CD4-positive, alpha-beta T cell treated with Interleukin-4 for 1 hour (primary cell): ENCODE data around the gene SEZ6L2.
"Not testable (repeated sequence)": the region's sequence is repeated elsewhere in the genome, so short reads cannot be mapped to it uniquely, and the experiment has no call there.

ENCODE experiments used
- DNase-seq, 2 donors: peaks; one replicate each; pipeline ENCODE4 v3.0.0-alpha.2; 2020 to 2022

Gene SEZ6L2

DNA sequence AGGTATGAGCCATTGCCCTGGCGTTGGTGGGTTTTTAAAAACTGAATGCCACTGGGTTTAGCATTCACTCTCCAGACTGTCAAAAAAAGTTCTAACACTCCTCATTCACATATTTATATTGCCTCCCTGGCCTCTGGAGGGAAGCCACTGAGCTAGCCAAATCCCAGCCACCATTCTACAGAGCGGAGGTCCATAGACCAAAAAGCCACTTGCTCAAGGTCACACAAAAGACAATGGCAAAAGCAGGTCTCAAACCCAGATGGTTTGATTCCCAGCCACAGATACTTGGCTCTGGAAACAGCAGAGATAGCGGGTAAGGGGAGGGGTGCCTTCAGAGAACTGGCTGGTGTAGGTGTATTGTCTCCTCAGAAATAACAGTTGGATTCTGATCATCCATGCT, 18.3 kb downstream of the SEZ6L2 start:
- no peak for DNase-seq

DNA sequence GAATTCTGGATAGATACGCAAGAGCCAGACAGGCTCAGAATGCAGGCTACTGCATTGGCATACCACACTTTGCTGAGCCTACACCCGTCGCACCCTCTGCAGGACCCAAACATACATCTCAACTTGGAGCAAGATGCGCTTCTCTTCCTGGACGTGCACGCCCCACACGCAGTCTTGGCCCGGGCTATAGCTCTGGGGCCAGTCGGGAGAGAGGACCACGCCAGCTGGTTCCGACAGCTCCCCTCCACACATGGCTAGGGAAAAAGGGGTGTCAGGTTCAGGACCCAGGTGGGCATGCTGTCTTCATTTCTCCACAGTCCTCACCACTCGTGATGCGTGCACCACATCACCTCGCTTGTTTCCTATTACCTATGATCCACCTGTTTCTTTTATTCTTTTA, 21.2 kb downstream of the SEZ6L2 start:
- no peak for DNase-seq

DNA sequence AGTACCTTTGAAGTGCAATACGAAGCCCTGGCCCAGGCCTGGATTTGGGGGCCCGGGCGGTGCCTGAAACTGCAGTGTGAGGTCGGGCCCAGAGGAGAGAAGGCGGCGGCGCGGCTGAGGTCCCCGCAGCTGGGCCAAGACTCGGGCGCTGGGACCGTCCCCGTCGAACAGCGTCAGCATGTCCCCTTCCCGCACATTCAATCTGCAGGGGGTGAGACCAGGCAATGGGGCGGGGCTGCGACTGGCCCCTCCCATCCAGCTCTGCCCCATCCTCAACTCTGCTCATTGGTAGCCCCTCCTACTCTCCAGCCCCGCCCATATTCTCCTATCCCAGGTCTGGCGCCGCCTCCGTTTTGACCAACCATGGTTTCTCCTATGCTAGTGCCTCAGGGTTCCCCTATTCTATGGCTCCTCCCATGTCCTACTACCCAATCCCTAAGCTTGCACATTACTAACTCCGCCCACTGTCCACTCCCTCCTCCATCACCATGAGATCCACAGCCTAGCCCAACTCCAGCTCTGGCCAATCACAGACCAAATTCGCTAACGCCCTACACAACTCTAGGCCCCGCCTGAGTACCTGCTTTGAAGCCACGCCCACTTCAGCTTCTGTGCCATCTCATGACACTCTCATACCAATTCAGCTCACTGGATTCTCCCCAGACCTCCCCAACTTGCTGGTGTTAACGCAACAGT, 21.9 kb downstream of the SEZ6L2 start:
- DNase-seq = peak; percentile 64 to 74

DNA sequence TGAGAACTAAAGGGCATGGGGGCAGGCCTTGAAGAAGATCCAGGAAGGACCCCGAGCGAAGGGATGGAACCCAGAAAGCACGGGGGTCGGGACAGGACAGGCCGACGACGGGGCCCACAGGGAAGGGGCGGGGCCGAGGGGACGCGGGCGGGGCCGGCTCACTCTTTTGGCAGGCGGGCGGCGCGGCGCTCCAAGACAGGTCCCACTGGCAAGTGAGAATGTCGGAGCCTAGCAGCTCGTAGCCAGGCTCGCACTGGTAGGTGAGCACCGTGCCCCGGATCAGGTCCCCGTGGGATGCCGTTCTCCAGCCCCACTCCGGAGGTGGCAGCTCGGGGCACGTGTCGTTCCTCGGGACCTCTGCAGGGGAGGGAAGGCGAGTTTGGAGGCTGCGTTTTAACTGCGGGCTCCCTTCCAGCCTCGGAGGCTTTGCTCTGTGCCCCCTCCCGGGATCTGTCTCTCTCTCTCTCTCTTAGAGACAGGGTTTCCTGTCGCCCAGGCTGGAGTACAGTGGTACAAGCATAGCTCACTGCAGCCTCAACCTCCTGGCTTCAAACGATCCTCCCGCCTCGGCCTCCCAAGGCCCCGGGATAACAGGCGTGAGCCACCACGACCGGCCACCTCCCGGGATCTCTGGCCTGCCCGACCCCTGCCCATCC, 22.6 kb downstream of the SEZ6L2 start:
- DNase-seq = peak in 1 of 2 donors; percentile 17

DNA sequence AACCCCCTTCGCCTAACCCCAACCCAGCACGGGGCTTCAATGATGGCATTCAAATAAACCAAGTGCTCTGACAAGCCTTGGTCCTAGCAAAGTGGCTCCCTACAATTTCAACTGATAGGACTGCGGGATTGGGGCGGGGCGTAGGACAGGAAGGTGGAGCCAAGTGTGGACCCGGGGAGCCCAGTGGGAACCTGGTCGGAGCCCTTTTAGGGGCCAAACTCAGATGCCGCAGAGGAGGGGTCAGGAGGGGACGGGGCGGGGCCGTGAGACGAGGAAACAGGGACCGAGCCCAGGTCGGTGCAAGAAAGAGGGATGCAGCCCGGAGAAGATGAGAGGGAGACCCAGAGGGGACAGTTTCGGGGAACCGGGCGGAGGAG, 23.1 kb downstream of the SEZ6L2 start:
- peak in 1 of 2 donors; percentile 5 for DNase-seq

DNA sequence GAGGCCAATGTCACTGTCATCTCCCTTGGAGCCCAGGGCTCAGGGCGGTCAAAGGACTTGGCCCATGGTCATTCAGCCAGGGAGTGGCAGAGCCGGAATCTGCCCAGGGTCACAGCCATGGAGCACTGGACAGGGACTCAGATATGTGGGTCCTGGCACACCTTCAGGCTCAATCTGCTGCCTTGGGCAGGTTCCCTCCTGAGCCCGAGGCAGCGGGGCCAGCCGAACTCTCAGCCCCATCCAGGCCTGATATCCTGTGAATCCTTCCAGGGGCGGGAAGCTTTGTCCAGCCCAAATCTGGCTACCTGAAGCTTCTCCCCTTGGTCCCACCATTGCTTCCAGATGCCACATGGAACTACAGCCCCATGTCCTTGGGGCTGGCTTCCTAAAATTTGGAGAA, 24.1 kb downstream of the SEZ6L2 start:
- no peak for DNase-seq

DNA sequence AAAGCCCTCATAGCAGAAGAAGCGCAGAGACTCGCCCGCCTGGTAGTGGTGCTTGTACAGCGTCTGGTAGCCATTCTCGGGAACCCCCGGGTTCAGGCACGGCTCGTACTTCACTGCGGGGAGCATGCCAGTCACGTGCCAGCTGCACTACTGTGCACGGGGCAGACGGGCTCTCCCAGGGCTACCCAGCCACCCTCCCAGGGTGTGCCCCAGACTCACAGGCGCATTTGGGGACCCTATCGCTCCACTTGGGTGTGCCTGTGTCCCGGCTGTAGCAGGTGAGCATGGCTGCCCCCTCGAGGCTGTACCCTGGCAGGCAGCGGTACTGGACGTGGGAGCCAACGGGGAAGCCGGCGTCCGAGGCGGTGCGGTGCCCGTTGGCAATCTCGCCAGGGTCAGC, 26.0 kb downstream of the SEZ6L2 start:
- DNase-seq = no peak

DNA sequence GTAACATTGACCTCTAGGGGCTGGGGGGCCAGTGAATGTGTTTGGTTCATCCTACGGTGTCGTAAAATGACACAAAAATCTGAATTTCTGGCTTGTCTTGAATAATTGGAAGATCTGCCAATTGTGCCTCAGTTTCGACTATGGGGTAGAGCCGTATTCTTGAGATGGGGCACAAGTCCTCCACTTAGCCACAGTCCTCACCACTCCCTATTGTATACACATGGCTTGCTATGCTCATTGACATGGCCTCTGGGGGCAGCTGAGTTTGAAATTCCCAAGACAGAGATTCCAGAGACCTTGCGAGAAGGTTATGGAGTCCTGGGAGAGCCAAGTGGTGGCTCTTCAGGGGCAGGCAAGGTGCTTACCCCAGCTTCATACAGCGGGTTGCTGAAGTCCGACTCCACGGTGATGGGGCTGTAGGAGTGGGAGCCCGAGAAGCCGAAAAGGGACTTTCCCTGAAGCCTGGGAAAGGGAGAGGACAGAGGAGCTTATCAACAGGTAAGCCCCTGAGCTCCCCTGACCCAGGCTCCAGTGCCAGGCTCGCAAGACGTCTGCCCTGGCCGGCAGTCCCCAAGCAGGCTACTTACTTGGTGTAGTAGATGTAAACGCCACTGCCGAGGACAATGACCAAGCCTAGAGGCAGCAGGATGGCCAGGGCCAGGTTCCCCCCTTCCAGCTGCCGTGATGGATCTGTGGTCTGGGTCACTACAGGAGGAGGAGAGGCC, 27.4 kb downstream of the SEZ6L2 start:
- DNase-seq = no peak

DNA sequence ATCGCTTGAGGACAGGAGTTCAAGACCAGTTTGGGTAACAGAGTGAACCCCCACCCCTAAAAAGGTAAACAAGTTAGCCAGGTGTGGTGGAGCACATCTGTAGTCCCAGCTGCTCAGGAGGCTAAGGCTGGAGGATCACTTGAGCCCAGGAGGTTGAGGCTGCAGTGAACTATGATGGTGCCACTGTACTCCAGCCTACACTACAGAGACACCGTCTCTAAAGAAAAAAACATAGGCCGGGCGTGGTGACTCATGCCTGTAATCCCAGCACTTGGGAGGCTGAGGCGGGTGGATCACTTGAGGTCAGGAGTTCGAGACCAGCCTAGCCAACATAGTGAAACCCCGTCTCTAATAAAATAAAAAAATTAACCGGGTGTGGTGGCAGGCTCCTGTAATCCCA, 30.3 kb downstream of the SEZ6L2 start:
- not testable (repeated sequence) for DNase-seq

DNA sequence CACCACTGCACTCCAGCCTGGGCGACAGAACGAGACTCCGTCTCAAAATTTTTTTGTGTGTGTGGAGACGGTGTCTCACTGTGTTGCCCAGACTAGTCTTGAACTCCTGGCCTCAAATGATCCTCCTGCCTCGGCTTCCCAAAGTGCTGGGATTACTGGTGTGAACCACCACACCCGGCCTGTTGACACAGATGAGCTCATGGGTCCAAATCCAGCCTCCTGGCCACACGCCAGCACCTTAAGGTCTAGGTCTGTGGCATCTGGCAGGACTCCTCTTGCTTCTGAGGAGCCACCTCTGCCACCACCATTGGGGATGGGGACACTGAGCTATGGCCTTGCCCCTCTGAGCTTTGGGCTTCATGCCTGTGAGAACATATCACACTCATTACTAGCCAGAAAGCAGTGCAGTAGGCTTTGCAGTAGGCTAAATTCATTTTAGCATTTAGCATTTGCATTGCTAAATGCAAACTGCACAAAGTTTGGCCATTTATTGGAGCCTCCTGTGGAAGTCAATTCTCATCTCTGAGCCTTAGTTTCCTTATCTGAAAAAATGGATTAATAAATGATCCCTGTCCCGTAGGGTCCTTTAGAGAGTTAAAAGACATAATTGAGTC, 30.8 kb downstream of the SEZ6L2 start:
- no peak for DNase-seq

DNA sequence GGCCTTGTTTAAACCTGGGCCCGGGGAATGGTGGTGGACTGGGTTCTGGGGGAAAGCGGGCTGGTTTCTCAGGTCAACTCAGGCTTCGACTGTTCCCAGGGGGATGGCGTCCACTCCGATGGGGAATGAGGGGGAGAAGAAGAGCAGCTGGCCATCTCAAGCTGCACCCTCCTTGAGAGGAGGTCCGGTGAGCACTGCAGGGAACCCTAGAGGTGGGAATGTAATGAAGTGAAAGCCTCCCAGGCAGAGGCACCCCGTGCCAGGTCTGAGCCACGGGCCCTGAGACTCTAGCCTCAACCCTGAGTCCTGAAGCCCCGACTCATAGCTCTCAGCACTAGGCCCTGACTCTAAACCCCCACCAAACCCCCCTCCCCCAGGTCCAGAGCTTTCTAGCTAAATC, 35.1 kb downstream of the SEZ6L2 start:
- DNase-seq = no peak

DNA sequence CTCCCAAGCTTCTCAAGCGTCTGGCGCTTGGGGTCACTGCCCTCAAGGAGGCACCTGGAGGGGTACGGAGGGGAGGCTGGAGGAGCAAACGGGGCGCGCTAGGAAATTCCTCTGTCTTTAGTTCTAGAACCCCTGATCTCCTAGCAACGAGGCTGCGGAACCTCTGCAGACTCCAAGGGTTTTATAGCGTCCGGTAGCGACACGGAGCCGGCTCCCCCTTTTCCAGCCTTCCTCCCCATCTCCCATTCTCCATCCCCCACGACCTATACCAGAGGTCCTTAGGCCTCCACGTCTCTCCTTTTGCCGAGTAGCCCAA, 35.7 kb downstream of the SEZ6L2 start:
- DNase-seq = no peak

DNA sequence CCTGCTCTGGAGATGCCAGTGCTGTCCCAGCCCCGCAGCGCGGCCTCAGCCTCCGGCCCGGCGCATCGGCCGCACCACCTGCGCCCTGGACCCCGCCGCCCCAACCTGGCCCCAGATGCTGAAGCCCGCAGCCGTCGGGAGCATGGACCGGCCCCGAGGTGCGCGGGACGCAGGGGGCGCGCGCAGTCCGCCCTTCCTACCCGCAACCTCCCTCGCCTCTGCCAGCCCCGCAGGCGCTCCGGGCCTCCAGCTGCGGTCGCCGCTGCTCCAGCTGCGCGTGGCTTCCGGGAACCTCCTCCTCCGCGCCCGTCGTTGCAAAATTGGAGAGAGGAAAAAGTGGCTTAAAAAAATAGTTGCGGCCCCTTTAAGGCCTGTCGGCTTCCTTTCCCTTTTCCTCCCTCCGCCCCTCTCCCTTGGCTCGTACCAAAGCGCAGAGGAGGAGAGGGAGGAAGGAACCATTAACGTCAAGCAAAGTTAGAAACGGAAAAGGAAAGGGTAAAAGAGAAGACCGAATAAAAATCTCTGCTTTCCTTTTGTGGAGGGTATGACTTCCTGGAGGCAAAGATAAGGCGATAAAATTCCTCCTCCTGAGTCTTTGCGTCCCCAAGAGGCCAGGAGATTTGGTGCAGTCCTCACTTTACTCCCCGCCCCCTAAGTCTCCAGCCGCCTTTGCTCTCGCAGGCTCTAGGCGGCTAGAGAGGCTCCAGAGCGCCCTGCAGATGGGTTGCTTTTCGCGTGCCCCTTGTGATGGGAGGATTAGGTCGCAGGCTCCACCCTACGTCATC, 36.3 kb downstream of the SEZ6L2 start, which contains the start of gene CDIPT:
CDIPT (minus strand) TSS at position 343 of the 785 bp plus-strand sequence. CDS start 369 bp downstream, outside the sequence.
- peak; percentile 96 for DNase-seq

DNA sequence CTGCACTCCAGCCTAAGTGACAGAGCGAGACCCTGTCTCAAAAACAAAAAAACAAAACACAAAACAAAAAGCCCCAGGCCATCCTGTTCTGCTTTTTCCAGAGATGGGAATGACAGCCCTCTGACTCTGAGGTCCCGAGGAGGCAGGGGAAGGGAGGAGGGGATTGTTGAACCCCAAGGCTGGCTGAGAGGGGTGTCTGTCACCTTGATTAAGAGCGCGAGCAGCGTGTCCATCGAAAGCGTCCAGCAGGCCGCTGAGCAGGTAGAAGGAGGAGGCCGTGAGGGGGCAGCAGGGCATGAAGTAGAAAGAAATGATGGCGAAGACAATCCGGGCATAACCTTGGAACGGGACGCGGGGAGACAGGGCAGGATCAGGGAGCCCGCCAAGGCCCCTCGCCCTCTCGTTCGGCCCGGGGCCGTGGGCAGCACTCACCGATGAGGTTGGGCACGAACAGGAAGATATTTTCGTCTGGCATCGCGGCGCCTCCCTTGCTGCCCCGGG, 36.9 kb downstream of the SEZ6L2 start:
- DNase-seq = no peak

DNA sequence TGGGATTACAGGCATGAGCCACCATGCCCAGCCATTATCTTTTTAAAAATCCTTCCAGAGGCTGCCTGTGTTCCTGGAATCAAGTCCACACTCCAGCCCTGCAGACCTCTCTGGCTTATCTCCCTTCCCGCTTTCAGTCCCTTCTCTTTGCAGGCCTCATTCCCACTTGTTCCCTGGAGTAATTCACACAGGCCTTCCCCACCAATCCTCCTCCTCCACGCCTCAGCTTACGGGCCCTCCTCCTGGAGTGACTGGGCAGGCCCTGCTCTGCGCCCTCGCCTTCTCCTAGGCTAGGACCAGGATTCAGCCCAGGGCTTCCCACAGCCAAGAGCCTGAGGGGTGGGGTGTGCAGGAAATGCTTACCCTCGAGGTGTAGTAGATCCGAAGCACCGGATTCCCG, 39.1 kb downstream of the SEZ6L2 start:
- DNase-seq = no peak

DNA sequence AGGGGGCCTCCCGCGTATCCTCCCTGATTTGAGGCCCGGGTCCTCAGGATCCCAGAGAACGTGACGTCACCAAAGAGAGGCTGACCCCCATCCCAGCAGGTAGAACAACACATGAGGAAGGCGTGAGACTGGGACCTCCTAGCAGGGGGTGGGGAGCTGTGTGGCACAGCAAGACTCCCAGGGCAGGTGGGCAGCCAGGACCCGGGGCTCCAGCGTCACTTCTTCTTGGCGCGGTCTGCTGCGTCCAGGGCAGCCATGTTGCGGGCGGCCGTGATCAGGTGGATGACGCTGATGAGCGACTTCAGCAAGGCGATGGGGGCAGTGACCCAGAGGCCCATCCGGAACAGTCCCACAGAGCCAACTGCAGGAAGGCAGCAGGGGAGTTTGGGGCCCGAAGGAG, 40.4 kb downstream of the SEZ6L2 start:
- DNase-seq = no peak

DNA sequence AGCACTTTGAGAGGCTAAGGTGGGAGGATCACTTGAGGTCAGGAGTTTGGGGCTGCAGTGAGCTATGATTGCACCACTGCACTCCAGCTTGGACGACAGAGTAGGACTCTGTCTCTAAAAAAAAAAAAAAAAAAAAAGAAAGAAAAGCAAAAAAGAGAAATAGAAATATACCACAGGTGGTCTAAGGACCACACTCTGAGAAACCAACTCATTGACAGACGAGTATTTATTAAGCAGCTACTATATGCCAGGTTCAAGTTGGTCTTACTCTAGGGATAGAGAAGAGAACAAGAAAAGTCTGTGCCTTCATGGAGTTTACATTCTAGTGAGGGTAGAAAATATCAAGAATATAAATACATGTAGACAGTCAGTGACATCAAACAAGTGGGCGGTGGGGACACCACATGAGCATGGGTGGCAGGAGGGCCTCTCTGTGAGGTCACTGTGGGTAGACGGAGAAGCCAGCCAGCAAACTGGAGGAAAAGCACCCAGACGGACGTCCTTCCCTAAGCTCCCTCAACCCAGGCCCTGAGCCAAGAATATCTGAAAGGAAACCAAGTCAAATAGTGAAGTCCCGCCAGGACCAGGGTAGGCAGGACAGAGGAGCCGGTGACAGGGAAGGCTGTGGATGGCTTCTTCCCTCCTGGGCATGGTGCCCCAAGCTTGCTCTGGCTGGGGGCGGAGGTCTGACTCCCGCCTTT, 41.1 kb downstream of the SEZ6L2 start:
- no peak for DNase-seq

DNA sequence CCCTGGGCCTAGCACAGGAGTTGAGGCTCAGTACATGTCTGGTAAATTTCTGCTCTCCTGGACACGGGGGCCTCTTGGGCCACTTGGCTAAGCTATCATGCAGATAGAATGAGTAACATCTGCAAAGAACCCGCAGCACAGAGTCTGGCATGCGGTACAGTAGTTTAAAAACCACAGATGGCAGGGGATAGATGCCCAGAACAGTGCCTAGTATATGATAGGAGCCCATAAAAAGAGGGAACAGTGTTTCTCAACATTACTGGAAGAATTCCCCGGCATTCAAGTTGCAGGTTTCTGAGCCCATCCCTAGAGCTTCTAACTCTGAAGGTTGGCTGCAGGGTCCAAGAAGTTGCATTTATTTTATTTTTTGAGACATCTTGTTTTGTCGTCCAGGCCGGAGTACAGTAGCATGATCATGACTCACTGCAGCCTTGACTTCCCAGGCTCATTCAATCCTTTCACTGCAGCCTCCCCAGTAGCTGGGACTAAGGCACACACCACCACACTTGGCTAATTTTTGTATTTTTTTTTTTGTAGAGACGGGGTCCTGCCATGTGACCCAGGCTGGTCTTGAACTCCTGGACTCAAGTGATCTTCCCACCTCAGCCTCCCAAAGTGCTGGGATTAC, 42.1 kb downstream of the SEZ6L2 start:
- DNase-seq = no peak

DNA sequence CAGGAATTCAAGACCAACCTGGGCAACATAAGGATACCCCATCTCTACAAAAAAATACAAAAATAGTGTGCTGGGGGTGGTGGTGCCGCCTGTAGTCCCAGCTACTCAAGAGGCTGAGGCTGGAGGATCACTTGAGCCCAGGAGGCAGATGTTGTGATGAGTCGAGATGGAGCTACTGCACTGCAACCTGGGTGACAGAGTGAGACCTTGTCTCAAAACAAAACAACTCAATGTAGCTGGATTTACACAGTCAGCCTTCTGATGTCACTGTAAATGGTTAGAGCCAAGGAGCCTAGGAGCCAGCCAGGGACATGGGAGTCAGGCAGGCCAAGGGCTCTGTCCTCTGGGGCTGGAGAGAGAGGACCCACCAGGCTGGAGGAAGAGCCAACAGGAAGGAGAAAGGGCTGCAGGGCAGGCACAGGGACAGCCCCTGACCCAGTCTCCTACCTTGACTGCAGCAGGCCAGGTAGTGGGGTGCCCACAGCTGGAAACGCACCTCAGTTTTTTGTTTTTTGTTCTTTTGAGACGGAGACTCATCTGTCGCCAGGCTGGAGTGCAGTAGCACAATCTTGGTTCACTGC, 44.7 kb downstream of the SEZ6L2 start:
- no peak for DNase-seq

DNA sequence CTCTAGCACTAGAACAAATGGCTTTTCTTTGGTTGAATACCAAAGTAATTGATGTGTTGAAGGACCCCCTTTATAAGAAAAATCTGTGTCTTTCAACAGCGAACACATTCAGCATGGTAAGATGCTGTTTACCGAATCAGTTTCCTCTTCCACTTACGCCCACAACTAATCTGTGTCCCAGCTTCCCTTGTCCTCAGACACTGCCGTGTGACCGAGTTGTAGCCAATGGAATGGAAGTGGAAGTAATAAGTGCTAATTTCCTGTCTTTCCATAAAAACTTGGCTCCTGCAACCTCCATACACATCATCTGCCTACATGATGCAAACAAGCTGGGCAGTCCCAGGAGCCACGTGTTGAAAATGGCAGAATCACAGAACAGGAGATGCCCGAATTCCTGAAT, 46.7 kb downstream of the SEZ6L2 start:
- no peak for DNase-seq

DNA sequence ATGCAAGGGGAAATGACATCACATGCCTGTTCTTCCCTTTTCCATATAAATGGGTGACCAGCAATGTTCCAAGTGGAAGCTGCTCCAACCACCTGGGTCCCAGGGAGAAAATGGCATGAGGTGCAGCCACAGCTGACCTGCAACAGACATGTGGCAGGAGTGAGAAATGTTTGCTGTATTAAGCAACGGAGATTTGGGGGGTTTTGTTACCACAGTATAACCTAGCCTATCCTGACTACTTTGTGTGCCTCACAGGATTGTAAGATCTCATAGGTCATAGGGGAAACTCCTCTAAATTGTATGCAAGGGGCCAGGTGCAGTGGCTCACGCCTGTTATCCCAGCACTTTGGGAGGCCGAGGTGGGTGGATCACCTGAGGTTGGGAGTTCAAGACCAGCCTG, 48.4 kb downstream of the SEZ6L2 start:
- no peak for DNase-seq
